Hepatocyte (in vitro differentiated cells): ENCODE data around the gene TMEM135.

ENCODE experiments used
- CTCF ChIP-seq: fragments of 200-600 bp; sonication (generic); IDR thresholded peaks from 2 replicates; pipeline ENCODE4 v1.5.1; 2016; ENCODE audit warnings: antibody characterized with exemption, mild to moderate bottlenecking; ENCODE audit not compliant: poor library complexity
- EZH2 ChIP-seq: fragments of 200-600 bp; sonication (generic); IDR thresholded peaks from 2 replicates; pipeline ENCODE4 v1.6.1; 2016; ENCODE audit warnings: antibody characterized with exemption, mild to moderate bottlenecking, borderline replicate concordance
- EZH2phosphoT487 ChIP-seq: fragments of 200-600 bp; sonication (generic); IDR thresholded peaks from one replicate; pipeline ENCODE4 v1.6.1; 2018; ENCODE audit warnings: antibody characterized with exemption, mild to moderate bottlenecking, low read depth, moderate library complexity; ENCODE audit not compliant: unreplicated experiment, severe bottlenecking

- TF ChIP-seq CTCF, result no peak
- no peak for TF ChIP-seq EZH2phosphoT487
- no peak for TF ChIP-seq EZH2
Observed at GRCh38 chr11:87156970-87157369, 119.2 kb downstream of the TMEM135 start.
